Muscle of arm (tissue), 12 donors: ENCODE results near the gene ADAP1. TPM values are rescaled to one million over a fixed set of nuclear protein-coding genes. Genes with fewer than 3 reads are reported as not detected.
"Not testable (repeated sequence)": the region's sequence is repeated elsewhere in the genome, so short reads cannot be mapped to it uniquely, and the experiment has no call there.

Experiments used
- DNase-seq: peaks from one replicate; pipeline ENCODE4 v3.0.0-alpha.2; 2013
- polyA plus RNA-seq, 12 donors: library from polyadenylated mRNA; unstranded; fragments of 120-200 nt; gene quantifications; one replicate each; pipeline ENCODE4 v1.2.1, GENCODE V29; 2013; ENCODE audit not compliant: insufficient read length in 12 of 12

ADAP1 gene
- polyA plus RNA-seq, 12 donors = 1.1 to 11.1 (median 2.4) TPM; not detected in 1

DNA sequence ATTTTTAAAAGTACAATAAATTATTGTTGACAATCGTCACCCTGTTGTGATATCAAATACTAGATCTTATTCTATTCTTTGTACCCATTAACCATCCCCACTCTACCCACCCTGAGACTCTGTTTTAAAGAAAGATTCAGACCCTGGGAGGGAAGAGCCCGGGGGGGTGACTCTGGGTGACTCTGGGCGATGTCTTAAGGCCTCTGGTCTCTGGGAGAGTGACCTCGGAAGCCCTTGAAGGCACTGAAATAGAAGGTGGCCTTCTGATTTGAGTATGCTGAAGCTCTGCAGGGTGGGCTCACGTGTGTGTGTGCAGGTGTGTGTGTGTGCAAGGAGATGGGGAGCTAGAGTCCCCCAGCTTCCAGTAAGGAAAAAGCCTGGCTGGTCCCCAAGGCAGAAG is 9.7 kb downstream of the ADAP1 start:
- DNase-seq = no peak

DNA sequence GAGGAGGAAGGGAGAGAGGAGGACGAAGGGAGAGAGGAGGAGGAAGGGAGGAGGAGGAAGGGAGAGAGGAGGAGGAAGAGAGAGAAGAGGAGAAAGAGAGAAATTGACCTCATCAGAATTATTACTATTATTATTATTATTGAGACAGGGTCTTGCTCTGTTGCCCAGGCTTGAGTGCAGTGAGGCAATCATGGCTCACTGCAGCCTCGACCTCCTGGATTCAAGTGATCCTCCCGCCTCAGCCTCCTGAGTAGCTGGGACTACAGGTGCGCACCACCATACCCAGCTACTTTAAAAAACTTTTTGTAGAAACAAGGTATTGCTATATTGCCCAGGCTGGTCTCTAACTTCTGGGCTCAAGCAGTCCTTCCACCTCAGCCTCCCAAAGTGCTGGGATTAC is 10.7 kb downstream of the ADAP1 start:
- not testable (repeated sequence) for DNase-seq

DNA sequence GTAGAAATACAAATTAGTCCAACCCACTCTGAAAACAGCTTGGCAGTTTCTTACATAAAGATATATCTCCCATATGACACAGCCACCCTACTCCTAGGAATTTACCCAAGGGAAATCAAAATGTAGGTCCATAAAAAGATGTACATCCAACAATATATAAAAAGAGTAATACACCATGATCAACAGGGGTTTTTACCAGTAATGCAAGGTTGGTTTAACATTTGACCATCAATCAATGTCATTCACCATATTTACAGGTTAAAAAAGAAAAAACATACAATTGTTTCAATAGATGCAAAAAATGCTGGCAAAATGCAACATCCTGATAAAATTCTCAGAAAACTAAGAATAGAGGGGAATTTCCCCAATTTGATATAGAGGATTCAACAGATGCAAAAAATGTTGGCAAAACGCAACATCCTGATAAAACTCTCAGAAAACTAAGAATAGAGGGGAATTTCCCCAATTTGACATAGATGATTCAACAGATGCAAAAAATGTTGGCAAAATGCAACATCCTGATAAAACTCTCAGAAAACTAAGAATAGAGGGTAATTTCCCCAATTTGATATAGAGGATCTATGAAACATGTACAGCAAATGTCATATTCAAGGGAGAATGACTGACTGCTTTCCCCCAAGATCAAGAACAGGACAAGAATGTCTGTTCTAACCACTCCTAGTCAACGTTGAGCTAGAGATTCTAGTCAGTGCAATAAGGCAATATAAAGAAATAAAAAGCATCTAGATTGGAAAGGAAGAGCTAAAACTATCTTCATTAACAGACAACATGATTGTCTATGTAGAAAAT is 13.7 kb downstream of the ADAP1 start:
- DNase-seq = no peak

DNA sequence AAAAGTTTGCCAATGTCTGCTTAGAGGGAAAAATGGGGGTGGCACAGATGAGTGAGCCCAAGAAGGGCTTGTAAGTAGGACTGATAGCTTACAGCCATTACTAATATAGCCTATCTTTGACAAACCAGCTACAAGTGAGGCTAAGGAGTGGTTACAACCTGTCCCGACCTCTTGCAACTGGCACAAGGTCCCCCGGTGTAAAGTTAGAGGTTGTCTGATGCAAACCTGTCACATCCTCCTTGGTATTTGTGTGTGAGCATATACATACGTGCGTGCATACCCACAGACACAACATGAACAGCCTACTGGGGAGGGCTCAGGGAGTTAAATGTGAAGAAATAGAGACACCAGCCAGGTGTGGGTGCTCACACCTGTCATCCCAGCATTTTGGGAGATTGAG is 14.6 kb downstream of the ADAP1 start:
- no peak for DNase-seq

DNA sequence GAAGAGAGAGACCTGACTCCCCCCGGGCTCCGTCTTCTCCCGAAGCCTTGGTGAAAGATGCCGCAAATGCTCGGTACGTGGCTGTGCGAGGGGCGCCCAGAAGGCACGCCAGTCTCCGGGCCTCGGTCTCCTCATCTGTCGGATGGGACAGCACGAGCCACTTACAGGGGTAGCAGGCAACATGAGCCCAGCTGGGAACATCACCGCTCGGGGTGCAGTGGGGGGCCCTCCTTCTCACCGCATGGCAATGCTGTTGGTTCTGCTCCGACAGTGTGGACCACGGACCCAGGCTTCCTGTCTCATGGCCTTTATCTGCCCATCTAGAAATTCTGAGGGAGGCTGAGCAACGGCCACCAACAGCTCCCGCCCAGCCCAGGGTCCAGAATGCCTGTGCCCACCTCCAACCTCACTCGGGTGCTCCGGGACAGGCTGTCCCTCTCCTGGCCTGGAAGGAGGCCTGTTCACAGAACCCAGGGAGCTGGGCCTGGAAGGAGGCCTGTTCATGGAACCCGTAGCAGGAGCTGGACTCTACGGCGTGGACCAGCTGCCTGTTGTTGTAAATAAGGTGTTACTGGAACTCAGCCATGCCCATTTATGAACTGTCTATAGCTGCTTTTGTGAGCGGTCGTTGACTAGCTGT is 15.8 kb downstream of the ADAP1 start:
- no peak for DNase-seq

DNA sequence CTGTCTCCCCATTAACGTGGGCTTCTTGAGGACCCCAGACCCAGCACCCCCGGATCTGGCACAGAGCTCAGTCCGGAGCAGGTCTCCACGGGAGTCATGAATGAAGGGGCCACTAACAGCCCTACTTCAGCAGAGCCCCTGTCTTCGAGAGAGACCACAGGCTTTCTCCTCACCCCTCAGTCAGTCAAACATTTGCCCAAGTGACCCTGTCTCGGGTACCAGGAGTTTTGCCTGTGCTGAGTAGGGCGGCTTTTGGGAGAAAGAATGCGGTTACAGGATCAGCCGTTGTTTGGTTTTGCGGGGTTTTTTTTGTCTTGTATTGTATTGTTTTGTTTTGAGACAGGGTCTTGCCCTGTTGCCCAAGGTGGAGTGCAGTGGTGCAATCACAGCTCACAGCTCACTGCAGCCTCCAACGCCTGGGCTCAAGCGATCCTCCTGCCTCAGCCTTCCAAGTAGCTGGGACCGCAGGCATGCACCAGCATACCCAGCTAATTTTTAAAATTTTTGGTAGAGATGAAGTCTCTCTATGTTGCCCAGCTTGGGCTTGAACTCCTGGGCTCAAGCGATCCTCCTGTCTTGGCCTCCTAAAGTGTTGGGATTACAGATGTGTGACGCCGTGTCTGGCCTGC is 16.5 kb downstream of the ADAP1 start:
- no peak for DNase-seq

DNA sequence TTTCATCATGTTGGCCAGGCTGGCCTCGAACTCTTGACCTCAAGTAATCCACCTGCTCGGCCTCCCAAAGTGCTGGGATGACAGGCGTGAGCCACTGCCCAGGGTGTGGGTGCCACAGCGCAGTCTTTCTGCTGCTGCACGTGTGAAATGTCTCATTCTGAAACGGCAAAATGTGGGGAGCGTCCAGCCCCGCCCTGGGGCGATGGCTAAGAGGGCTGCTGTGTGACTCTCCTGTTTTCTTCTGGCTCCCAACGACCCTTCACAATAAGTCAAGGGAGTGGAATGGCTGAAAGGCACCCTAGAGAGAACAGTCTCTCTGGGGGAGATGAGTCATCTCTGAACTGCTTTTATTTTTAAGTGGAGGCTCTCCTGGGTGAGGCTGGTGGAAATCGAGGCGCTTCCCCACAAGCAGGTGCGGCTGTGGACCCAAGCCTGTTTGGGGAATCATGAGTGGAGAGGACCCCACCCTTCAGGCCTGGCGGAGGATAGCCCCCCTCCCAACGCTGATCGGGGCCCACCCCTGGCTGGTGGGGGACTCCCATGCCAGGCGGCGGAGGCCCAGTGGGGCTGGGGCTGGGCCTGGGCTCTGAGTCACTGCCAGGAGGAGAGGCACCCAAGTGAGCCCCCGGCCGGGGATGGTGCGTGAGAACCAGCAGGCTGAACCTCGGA is 18.0 kb downstream of the ADAP1 start:
- no peak for DNase-seq

DNA sequence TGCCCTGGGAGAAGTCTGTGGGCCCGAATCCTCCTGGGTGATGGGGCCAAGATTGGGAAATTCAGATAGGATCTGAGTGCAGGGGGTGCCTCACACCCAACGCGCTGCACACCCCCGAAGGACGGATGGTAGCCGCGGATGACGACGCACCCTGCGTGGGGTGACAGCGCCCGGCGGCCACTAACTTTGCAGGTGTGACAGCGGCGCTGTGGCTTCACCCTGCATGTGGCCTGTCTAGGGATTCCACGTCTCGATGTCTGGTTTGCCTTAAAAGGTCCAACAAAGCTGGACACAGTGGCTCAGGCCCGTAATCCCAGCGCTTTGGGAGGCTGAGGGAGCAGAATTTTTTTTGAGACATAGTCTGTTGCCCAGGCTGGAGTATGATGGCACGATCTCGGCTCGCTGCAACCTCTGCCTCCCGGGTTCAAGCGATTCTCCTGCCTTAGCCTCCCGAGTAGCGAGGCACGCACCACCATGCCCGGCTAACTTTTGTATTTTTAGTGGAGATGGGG is 18.6 kb downstream of the ADAP1 start:
- DNase-seq = no peak

DNA sequence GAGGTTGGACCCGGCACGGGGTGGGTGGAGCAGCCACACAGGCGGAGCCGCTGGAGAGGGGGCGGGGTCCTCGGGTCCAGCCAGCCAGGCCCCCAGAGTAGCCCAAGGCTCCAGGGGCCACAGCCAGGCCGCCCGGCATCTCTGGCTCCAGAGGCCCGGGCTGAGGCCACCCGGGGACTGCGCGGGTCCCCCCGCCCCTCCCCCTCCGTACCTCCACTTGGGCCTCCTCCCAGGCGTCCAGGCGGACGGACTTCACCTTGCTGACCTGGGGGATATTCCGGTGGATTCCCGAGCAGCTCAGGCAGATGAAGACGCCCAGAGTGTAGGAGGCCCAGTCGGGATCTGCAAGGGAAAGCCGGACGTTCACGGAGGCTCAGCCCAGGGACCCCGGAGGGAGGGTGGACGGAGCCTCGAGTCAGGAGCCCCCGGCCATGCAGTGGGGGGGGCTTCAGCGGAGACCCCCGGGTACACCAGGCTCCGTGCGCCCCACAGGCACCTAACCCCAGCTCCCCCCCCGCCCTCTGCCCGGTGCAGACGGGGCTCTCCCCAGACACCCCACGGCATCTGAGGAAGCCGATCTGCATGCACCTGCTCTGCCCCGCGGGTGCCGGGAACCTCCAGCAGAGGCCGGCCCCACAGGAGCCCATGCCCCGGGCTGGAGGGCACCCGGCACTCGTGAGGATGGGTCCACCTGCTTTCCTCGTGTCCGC is 19.2 kb downstream of the ADAP1 start:
- no peak for DNase-seq

DNA sequence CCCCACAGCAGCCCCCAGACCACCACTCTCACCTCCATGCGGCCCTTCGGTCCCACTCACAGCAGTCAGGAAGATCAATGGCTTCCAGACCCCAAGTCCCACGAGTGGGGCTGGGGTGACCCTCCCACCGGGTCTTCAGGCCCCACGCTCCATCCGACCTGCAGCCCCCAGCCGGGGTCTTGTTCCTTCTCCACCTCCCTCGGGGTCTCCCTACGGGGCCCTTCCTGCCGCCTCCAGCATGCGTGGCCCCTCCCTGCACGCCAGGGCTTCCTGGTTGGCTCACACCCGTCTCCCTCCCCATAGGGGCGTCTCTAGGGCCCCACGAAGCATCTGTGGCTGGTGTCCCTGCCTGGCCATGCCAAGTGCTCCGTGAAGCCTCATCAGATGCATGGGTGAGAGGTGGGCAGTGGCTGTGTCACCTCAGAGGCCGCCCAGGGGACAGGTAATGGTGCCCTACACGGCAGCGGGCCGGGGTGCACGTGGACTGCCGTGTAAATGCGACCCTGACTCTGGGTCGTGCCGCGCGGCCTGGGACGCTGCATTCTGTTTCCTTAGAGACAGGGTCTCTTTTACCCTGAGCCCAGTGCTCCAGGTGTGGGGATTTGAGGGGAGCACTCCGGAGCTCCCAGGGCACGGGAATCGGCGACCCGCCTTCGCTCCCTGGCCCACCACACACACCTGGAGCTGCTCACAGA is 19.9 kb downstream of the ADAP1 start:
- no peak for DNase-seq

DNA sequence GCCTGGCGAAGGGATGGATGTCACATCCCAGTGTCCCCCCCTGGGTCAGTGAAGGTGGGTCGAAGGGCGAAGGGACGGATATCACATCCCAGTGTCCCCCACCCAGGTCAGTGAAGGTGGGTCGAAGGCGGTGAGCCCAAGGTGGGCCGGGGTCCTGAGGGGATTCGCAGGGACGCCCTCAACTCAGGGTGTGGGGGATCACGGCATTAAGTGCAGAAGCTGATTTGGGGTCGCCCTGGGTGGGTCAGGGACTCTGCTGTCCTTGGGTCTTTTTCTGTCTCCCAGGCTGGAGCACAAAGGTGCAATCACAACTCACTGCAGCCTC is 21.9 kb downstream of the ADAP1 start:
- no peak for DNase-seq

DNA sequence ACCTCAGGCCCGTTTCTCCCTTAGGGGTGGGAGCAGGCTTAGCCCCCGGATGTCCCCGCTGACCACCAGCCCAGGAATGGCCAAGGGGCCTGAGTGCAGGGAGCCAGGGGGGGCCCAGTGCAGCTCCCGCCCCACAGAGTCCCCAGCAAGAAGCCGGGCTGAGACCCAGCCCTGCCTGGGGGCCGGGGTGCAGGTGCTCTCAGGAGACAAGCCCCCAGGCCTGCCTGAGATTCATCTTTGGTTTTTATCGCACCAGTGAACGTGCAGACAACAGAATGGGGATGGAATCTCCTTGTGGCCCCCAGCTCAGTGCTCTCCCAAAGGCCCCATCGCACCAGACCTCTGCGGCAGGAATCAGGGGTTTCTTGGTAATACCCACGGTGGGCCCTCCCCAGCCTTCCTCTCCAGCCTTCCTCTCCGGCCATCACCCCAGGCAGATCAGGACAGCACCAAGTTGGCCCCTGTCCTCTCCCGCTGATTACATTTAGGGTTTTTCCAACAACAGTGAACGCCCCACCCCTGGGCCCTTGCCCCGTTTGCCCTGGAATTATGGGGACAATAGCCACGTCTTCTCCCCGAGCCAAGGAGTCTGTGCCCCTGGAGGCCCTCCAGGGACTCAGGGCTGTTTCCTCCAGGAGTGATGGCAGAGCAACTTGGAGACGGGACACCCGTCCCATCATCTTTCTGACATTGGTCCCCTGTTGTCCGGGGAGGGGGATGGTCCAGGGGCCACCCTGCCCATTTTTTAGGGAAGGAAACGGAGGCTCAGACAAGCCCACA is 22.4 kb downstream of the ADAP1 start:
- DNase-seq = no peak

DNA sequence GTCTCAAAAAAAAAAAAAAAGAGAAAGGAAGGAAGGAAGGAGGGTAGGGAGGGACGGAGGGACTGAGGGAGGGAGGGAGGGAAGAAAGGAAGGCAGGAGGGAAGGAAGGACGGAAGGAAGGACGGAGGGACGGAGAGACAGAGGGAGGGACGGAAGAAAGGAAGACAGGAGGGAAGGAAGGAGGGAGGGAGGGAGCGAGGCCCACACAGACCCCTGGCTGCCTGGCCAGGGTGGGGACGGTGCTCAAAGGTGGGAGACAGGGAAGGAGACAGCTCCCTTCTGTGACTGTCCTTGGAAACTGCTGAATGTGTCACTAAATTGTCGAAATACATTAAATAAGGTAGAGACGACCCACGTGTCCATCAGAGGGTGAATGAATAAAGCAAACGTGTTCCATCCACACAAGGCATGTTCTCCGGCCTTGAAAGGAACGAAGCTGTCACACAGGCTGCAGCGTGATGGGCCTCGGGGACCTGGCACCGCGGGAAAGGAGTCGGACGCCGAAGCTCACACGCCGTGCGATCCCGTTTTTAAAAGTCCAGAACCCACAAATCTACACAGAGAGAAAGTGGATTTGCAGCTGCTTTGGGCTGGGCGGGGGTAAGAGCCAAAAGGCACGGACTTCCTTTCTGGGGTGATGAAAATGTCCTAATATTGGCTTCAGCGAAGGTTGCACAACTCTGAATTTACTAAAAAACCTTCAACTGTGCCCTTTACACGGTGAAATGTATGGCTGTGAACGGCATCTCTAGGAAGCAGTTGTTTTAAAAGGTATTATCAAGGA is 23.3 kb downstream of the ADAP1 start:
- no peak for DNase-seq

DNA sequence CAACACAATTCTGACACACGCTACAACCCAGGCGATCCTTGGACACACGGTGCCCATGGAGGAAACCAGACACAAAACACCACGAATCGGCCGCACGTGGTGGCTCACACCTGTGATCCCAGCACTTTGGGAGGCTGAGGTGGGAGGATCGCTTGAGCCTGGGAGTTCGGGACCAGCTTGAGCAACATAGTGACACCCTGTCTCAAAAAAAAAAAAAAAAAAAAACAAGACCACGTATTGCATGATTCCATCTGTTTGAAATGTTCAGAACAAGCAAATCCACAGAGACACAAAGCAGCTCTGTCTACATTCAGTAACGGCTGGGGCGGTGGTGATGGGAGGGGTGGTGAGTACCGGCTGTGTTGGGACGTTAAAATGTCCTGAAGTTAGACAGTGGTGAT is 25.2 kb downstream of the ADAP1 start:
- DNase-seq = no peak

DNA sequence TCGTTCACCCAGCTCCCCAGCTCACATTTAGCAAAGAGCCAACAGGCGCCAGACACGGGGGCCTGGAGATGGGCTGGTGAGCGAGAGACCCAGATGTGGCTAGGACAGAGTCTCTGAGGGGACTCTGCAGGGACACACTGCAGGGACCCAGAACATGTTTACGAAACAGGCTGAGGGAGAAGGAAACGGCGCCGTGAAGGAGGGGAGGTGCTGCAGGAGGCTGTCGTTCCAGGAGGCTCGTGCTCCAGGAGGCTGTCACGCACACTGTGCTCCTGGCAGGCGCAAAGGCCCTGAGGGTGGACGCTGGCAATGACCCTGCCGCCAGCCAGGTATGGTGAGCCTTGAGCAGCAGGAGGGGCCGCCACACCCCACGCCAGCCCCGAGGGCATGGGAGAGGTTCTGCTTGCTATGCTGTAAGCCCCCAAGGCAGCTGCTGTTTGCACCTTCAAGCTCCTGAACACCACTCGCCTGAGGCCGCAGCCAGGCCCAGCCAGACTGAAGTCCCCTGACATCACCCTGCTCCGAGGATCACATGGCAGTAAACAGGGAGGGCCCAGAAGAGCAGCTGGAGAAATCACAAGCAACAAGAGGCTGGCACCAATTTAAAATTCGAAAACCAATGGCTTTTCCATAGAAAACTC is 27.3 kb downstream of the ADAP1 start:
- no peak for DNase-seq

DNA sequence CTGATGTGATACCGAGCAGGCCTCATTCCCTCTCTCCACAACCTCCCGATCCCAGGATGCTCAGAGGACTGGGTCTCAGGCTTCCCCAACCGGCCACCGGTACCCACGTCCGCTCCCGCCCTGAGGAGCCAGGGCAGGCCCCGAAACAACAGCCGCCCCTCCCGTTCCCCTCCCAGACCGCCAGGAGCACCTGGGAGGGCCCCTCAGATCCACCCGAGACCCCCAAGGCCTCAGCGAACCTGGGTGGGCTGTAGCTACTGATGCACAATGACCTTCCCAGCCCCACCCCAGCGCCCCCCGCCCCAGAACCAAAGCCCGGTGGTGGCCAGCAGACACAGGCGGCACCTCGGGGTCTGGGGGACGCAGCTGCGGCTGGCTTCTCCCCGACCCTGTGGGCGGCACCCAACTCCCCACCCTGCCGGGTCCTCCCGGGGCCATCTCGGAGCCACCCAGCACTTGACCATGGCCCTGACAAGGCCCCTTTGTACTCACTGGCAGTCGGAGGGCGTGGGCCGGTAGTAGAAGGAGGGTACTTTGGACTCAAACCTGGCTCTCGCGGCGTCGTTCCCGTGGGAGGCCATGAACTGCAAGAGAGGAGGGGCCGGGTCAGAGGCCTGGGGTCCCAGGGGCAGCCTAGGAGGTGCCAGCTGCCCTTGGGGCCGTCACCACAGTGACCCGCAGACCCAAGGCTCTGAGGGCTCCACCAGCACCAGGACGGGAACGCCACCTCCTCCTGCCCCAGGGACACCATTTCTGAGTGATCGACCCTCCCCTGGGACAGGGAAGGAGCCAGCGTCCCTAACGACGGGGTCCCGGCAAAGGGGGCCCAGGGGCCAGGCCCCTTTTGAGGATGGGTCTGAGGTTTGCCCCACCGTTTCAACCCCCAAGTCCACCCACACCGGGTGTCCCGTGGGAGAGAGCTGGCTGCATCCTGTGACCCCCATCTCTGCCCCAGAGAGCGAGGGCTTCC is 28.1 kb downstream of the ADAP1 start:
- DNase-seq = no peak

DNA sequence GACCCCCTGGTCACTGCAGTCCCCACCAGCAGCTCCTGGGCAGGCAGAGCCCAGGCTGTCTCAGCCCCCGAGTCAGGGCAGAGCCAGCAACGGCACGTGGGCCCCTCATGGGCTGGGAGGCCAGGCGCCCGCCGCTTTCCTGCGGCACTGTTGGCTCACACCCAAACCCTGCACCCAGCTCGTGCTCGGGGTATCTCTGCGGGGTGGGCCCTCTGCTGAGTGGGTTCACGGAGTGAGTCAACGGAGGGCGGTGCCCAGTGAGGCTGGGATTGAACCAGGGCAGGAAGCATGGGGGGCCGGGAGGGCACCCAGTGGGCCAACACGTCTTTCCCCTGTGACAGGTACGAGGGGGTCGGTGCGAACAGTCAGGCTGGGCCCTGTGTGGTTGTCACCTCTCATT is 28.9 kb downstream of the ADAP1 start:
- no peak for DNase-seq
